Epithelial cell of proximal tubule (primary cell): ENCODE data around the gene DHRSX. TPM values are rescaled to one million over a fixed set of nuclear protein-coding genes. Genes with fewer than 3 reads are reported as not detected.

Experiments used
- DNase-seq: peaks from one replicate; pipeline ENCODE4 v3.0.0-alpha.2; 2011; ENCODE audit warnings: low read depth
- H3K4me3 ChIP-seq: 2 replicates; pipeline ENCODE4 v1.5.1; 2011; ENCODE audit warnings: low read depth, mild to moderate bottlenecking, low read length
- CTCF ChIP-seq: conservative IDR thresholded peaks from 2 replicates; pipeline ENCODE4 v1.5.1; 2012; ENCODE audit warnings: low read depth, mild to moderate bottlenecking, low read length
- total RNA-seq: library from RNA; depleted of rRNA; stranded (reverse); fragments of >200 nt; gene quantifications from 2 replicates; pipeline ENCODE4 v1.2.3, GENCODE V29; 2015

DHRSX gene
- total RNA-seq, 1 donor from 2014 or later, result 22.8 TPM

GRCh38 chrX:2452317-2452784 is 48.4 kb downstream of the DHRSX start:
- no peak overlapping the region for H3K4me3 ChIP-seq
- TF ChIP-seq CTCF, result no peak
- no peak for DNase-seq

GRCh38 chrX:2451501-2452316 is 49.1 kb downstream of the DHRSX start:
- H3K4me3 ChIP-seq, result no peak overlapping the region
- DNase-seq, result no peak
- TF ChIP-seq CTCF, result no peak

GRCh38 chrX:2450681-2451080 is 50.1 kb downstream of the DHRSX start:
- TF ChIP-seq CTCF, result no peak
- no peak overlapping the region for H3K4me3 ChIP-seq

GRCh38 chrX:2449135-2449886 is 51.5 kb downstream of the DHRSX start:
- H3K4me3 ChIP-seq, result no peak overlapping the region
- DNase-seq, result no peak
- TF ChIP-seq CTCF, result no peak

More at GRCh38 chrX:2450681-2451080, 50.1 kb downstream of the DHRSX start:
- no peak for DNase-seq

- TF ChIP-seq CTCF, result no peak
- DNase-seq, result no peak
- H3K4me3 ChIP-seq, result no peak overlapping the region
Measured at GRCh38 chrX:2447484-2447883, 53.3 kb downstream of the DHRSX start.

GRCh38 chrX:2446815-2447214 is 54.0 kb downstream of the DHRSX start:
- no peak overlapping the region for H3K4me3 ChIP-seq
- DNase-seq, result no peak
- no peak for TF ChIP-seq CTCF
